DMS 273 (cell line): ENCODE data around the gene C1orf141.
A peak's percentile ranks its signal among the peaks of the same experiment; 100 is the strongest.

Experiments used
- DNase-seq: peaks from one replicate; lab custom pipeline; 2025; ENCODE audit not compliant: unreplicated experiment; lab: John Stamatoyannopoulos, UW

C1orf141 gene

DNA sequence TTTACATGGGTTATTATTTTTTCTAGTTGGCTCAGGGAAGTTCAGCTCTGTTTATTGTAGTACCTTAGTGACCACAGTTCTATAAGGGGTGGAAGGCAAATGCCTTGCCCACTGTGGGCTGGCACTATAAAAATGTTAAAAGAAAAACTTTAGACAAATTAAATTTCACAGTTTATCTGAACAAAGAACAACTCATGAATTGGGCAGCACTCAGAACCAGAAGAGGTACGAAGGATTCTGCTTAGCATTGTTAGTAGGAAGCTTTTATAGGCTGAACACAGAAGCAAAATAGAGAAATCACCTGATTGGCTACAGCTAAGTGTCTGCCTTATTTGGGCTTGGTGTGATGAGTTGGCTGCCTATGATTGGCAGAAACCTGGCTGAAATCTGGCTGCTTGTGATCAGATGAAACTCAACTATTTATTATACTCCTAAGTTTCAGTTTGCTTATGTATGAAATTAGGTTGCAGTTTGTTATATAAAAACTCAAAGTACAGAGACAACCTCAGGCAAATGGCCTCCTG, 45.0 kb downstream of the C1orf141 start:
- no peak for DNase-seq

DNA sequence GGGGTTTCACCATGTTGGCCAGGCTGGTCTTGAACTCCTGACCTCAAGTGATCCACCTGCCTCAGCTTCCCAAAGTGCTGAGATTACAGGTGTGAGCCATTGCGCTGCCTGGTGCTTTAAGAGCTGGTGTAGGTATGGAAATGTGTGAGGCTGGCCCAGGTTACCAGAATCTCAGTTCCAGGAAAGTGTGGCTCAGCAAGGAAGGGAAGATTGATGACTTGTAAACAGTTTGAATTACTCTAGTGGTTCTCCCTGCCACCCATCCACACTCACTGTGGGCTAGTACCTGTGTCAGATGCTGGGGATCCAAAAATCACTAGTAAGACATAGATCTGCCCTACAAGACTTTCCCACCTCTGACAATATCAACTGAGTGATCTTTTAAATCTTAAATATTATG, 46.3 kb downstream of the C1orf141 start:
- no peak for DNase-seq

DNA sequence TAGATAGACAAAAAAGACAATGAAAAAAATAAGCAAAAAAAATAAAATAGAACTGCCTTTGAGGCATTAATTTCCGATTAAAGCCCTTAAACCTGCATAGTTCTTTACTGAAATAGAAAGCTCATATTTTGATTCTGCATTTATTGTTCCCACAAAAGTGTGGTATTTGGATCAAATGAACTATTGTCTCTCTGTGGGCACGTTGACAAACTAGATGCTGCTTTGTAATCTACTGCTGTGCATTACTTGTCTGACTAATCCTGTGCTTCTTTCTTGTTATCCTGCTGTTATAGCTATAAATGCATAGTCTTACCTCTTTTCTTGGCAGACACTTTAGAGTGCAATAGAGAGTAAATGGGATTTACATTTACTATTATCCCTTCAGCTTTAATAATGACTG, 49.4 kb downstream of the C1orf141 start:
- no peak for DNase-seq

- DNase-seq: no peak
Measured at GRCh38 chr1:67084765-67085318, 49.9 kb downstream of the C1orf141 start.

DNA sequence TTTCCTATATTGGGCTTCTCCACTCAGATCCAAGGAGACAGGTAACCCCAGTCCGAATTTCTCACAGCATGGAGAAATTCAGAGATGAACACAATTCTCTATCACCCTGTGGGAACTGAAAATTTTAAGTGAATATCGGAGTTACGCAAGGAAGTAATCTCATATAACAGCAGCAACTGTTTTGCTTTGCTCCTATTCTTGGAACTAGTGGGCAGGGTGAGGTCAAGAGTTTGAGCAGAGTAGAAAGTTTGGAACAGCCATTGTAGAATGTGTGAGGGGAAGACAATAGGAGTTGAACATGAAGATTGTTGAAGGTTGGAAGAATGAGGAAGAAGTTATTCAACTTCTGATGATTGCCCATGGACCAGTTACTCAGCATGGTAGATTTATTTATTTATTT, 56.5 kb downstream of the C1orf141 start:
- DNase-seq: no peak

DNA sequence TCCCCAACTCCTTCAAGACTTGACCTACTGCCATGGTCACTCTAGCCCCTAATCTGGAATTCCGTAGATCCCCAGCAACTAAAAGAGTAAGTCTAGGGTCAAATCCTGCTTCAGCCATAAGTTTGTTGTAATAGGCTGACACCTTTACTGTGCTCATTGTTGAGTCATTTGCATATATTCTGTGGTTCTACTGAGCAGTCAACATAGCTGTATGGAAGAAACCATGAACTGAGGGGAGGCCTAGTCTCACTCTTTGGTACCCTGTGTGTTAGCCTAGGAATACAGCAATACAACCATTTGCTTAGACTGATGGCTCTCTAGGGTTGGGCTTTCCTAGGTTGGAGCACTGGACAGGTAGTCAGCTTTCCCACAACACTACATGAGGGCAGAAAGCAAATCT, 57.2 kb downstream of the C1orf141 start:
- no peak for DNase-seq

- no peak for DNase-seq
Measured at GRCh38 chr1:67072749-67073148, 62.0 kb downstream of the C1orf141 start.

DNA sequence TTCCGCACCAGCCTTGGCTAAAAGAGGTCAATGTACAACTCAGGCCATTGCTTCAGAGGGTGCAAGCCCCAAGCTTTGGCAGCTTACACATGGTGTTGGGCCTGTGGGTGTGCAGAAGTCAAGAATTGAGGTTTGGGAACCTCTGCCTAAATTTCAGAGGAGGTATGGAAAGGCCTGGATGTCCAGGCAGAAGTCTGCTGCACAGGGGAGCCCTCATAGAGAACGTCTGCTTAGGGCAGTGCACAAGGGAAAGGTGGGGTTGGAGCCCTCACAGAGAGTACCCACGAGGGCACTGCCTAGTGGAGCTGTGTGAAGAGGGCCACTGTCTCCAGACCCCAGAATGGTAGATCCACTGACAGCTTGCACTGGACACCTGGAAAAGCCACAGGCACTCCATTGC, 67.1 kb downstream of the C1orf141 start:
- DNase-seq: peak; percentile 12

DNA sequence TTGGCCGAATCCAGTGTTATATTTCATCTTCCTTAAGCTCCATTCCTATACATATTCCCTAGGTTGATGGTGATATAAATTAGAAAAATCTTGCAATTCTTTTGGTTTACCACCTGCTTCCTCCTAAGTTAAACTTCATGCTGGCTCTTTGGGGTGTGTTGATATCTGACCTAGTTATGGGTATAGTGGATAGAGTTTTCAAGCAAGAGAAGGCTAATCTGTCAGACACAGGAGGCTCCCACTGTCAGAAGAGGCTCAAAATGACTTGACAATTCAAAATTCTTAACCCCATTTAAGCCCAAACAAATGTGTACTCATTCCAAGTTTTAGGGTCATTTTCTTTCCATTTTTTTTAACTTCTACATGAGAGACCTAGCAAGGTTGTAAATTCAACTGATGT, 72.4 kb downstream of the C1orf141 start:
- DNase-seq: no peak

GRCh38 chr1:67061266-67061665, 73.5 kb downstream of the C1orf141 start:
- DNase-seq: no peak

GRCh38 chr1:67060811-67061218, 74.0 kb downstream of the C1orf141 start:
- DNase-seq: peak; percentile 7

DNA sequence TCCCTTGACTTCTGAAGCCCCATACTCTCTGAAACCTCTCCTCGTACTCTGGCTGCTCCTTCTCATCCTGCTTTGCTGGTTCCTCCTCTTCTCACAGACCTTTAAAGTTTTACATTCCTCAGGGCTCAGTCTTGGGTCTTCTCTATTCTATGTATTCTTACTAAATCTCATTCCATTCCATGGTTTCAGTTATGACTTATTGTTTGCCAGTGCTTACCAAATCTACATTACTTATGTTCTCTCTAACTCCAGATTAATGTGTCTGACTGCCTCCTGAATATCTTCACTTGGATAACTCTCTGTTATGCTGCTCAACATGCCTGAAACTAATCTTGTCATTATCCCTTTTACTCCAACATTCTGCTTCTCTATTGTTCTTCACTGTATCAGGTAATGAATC, 75.4 kb downstream of the C1orf141 start:
- DNase-seq: no peak

DNA sequence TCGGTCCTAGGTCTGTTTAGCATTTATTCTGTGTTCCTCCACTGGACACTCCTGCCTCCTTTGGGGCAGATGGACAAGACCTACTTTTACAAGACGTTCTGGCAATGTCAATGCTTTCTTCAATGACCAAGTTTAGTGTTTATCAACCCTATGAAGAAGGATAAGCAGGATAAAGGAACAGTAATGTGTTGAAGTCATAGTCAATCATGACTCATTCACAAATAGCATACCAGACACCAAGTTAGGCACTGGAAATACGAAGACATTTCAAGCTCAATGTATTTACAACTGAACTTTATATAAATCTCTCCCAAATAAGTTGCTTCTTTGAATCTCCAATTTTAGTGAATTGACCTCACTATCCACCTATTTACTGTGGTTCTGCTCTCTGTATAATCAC, 76.0 kb downstream of the C1orf141 start:
- DNase-seq: no peak

- DNase-seq: no peak
Measured at GRCh38 chr1:67058242-67058641, 76.5 kb downstream of the C1orf141 start.

GRCh38 chr1:67053785-67054772, 80.7 kb downstream of the C1orf141 start, which contains the start of gene SLC35D1:
Gene SLC35D1, minus strand, starts transcription at chr1:67054148. Its CDS starts 135 bp downstream, at chr1:67054013.
- DNase-seq: peak; percentile 80

DNA sequence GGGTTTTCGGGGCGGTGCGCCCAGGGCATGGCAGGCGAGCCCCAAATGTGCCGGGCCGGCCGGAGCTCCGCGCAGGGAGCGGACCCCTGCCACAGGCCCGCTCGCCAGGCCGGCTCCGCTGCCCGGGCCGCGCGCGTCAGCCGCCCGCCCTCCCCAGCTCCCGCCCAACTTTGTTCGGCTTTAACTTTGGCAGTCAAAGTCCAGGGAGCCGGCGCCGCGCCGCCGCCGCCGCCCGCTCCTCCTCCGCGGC, 81.3 kb downstream of the C1orf141 start:
- peak; percentile 80 for DNase-seq

GRCh38 chr1:67052741-67053534, 81.8 kb downstream of the C1orf141 start:
- DNase-seq: peak; percentile 46

DNA sequence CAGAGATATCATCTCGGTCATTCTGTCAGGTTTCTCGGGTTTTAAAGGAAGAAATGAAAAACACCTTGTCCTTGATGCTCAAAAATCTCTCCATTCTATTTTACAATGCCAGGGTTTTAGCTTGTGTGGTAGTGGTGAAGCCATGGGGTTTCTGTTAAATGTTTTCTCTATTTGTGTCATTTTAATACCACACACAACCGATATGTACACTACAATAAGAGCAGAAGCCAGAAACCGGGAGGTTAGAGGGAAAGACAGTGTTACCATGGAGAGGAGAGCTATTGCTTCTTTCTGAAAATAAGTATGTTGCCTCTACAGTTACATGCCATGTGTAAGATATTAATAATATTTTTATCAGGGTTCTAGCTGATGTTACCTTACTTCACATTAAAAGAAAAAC, 83.6 kb downstream of the C1orf141 start:
- no peak for DNase-seq

- DNase-seq: no peak
Measured at GRCh38 chr1:67044631-67045270, 90.0 kb downstream of the C1orf141 start.

DNA sequence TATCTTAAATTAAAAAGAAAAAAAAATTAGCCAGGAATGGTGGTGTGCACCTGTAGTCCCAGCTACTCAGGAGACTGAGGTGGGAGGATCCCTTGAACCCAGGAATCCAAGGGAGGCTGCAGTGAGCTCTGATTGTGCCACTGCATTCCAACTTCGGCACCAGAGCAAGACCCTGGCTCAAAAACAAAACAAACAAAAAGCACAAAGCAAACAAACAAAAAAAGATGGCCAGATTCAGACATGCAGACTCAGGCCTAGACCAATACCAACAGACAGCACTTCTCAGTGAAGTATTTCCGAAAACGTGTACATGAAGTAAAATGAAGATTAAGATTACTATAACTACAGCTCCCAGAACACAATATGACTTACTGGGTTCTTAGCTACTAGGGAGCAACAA, 91.4 kb downstream of the C1orf141 start:
- DNase-seq: no peak
